Thyroid gland (tissue), 4 donors: ENCODE results near the gene SEMA5A. TPM values are rescaled to one million over a fixed set of nuclear protein-coding genes. Genes with fewer than 3 reads are reported as not detected.

ENCODE experiments used
- DNase-seq, 2 donors: peaks; one replicate each; pipeline ENCODE4 v3.0.0-alpha.2; 2019
- H3K27ac ChIP-seq, 3 donors: fragments of 200-600 bp; sonication (generic); 1 replicate in 2 of 3; 2 replicates in 1 of 3; pipeline ENCODE4 v1.5.1; 2016 to 2019; ENCODE audit warnings: mild to moderate bottlenecking in 1 of 3, moderate library complexity in 1 of 3
- H3K27me3 ChIP-seq: fragments of 200-600 bp; sonication (generic); one replicate; pipeline ENCODE4 v1.5.1; 2019
- H3K36me3 ChIP-seq, 2 donors: fragments of 200-600 bp; sonication (generic); one replicate each; pipeline ENCODE4 v1.5.1; 2016 to 2019
- H3K4me1 ChIP-seq, 2 donors: fragments of 200-600 bp; sonication (generic); one replicate each; pipeline ENCODE4 v1.5.1; 2017 to 2019
- H3K4me3 ChIP-seq, 3 donors: fragments of 200-600 bp; sonication (generic); replicated peaks in 1 of 3; 1 replicate in 2 of 3; 2 replicates in 1 of 3; pipeline ENCODE4 v1.5.1; 2016; ENCODE audit warnings: mild to moderate bottlenecking in 1 of 3
- H3K9me3 ChIP-seq: fragments of 200-600 bp; sonication (generic); one replicate; pipeline ENCODE4 v1.5.1; 2017
- POLR2A ChIP-seq, 2 donors: fragments of 450-650 bp; IDR thresholded peaks; one replicate each; pipeline ENCODE4 v1.6.1; 2017; ENCODE audit warnings: antibody characterized with exemption in 2 of 2, mild to moderate bottlenecking in 2 of 2, moderate library complexity in 1 of 2
- WGBS, 2 donors: methylation state at CpG; one replicate each; pipeline ENCODE4 v1.1.5; 2017; 5-methylcytosine and 5-hydroxymethylcytosine counted together
- intact Hi-C: fragments of 100-400 bp; cut with DNase I; formaldehyde crosslinking; loops from one replicate; pipeline ENCODE4 v1.15.1; 2023
- total RNA-seq, 4 donors: library from RNA; depleted of rRNA; stranded (reverse); fragments of >200 nt; gene quantifications; one replicate each; pipeline ENCODE4 v1.2.3, GENCODE V29; 2016
- TF ChIP-seq, protein P1 (sequence below), 6 experiments: fragments of 200-600 bp in 3 of 6; fragments of 450-650 bp in 3 of 6; sonication (generic) in 3 of 6; IDR thresholded peaks; one replicate each; pipeline ENCODE4 v1.5.1; 2016 to 2019; ENCODE audit warnings: antibody characterized with exemption in 6 of 6, mild to moderate bottlenecking in 2 of 6, inconsistent platforms in 1 of 6, moderate library complexity in 1 of 6

Gene SEMA5A
- total RNA-seq, 4 donors from 2014 or later = 1.8 to 8.4 (median 3.8) TPM

DNA sequence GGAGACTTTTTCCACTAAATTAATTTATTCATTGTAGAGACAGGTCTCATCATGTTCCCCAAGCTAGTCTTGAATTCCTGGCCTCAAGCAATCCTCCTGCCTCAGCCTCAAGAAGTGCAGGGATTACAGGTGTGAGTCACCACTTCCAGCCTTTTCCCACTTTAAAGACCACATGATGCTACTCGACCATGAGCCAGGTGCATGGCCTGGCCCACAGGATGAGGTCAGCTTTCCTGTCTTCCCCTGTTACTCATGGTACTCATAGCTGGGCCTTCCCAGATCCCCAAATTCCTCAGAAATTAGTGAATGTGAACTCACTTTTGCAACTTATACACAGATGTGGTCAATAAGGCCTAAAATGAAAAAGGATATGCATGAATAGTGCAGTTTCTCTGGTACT, 395.9 kb downstream of the SEMA5A start:
- Histone ChIP-seq H3K27me3 (no peaks in the 10 kb centered on the region), H3K9me3 (no peaks in the 10 kb centered on the region), H3K27ac (no peak overlapping the region), H3K4me3 (no peak overlapping the region), H3K4me1 (no peaks in the 10 kb centered on the region), H3K36me3 (no peaks in the 10 kb centered on the region)
- TF ChIP-seq, protein P1, sequence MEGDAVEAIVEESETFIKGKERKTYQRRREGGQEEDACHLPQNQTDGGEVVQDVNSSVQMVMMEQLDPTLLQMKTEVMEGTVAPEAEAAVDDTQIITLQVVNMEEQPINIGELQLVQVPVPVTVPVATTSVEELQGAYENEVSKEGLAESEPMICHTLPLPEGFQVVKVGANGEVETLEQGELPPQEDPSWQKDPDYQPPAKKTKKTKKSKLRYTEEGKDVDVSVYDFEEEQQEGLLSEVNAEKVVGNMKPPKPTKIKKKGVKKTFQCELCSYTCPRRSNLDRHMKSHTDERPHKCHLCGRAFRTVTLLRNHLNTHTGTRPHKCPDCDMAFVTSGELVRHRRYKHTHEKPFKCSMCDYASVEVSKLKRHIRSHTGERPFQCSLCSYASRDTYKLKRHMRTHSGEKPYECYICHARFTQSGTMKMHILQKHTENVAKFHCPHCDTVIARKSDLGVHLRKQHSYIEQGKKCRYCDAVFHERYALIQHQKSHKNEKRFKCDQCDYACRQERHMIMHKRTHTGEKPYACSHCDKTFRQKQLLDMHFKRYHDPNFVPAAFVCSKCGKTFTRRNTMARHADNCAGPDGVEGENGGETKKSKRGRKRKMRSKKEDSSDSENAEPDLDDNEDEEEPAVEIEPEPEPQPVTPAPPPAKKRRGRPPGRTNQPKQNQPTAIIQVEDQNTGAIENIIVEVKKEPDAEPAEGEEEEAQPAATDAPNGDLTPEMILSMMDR (IDR thresholded peaks at IDR 0.05) = no peak
- TF ChIP-seq POLR2A (IDR thresholded peaks at IDR 0.05) = no peak
- intact Hi-C loops = no loop called here
- WGBS, 2 donors = 86 to 88% methylated on average over 1 of the region's 1 CpG
- no peak for DNase-seq

DNA sequence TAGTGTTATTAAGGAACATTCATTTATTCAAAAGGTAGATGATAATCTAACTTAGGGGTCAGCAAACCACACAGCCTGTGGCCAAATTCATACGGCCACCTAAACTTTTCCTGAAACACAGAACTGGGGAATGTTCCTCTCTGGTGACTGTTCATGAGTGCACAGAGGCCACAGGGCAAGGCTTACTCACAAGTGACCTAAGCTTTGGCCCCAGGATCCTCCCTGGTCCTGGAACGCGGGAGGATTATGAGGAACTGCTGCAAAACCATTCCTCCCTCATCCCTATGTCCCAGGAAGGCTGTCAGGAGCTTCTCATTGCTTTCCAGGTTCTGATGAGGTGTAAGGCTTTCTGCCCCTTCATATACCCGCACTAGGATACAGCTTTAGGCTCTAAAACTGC, 397.6 kb downstream of the SEMA5A start:
- no peaks in the 10 kb centered on the region for H3K27me3 ChIP-seq
- DNase-seq = no peak
- intact Hi-C loops = no loop called here
- no peaks in the 10 kb centered on the region for H3K36me3 ChIP-seq
- 90 to 94% methylated on average over 4 of the region's 4 CpGs for WGBS, 2 donors
- no peaks in the 10 kb centered on the region for H3K9me3 ChIP-seq
- no peaks in the 10 kb centered on the region for H3K4me1 ChIP-seq
- no peak for TF ChIP-seq POLR2A (IDR thresholded peaks at IDR 0.05)
- TF ChIP-seq, protein P1 (IDR thresholded peaks at IDR 0.05) = no peak
- no peak overlapping the region for H3K4me3 ChIP-seq
- no peak overlapping the region for H3K27ac ChIP-seq

DNA sequence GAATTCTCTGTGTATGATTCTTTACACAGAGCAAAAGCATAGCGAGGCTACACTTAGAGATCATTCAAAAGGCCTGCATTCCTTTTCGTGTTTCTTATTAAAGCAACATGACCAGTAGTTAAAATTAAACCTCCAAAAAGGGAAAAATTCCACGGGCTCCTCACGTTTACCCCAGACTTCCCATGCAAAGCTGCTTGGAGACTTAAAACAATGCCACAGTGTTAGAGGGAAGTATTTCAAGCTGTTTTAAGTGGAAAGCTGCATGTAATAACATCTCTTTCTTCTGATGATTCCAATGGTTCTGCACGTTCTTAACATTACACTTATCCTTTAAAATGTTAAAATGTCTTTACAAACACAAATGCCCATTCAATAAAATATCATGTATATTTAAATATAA, 405.2 kb downstream of the SEMA5A start:
- Histone ChIP-seq H3K4me3 (no peak overlapping the region), H3K27ac (no peak overlapping the region), H3K9me3 (no peaks in the 10 kb centered on the region), H3K27me3 (no peaks in the 10 kb centered on the region), H3K36me3 (no peaks in the 10 kb centered on the region), H3K4me1 (no peaks in the 10 kb centered on the region)
- no peak for TF ChIP-seq POLR2A (IDR thresholded peaks at IDR 0.05)
- no peak for DNase-seq
- 15 to 31% methylated on average over 5 of the region's 5 CpGs for WGBS, 2 donors
- intact Hi-C loops = no loop called here

DNA sequence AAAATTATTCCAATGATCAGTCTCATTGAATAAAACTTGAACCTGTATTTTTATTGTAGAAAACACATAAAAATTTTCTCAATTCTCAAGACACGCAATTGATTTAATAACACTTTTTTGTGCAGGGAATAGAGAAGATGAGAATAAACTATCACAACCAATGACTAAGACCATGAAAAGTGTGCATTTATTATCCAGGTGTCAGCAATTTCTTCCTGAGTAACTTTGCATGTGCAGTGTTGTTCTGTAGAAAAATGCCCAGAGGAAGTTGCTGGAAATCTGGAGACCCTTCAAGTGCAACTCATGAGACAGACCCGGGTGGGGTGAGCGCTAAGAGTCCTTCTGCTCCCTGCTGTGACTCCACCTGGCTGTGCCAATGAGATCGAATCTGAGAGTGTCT, 405.7 kb downstream of the SEMA5A start:
- intact Hi-C loops = no loop called here
- TF ChIP-seq, protein P1 (IDR thresholded peaks at IDR 0.05) = no peak
- TF ChIP-seq POLR2A (IDR thresholded peaks at IDR 0.05) = no peak
- 46 to 53% methylated on average over 4 of the region's 4 CpGs for WGBS, 2 donors

DNA sequence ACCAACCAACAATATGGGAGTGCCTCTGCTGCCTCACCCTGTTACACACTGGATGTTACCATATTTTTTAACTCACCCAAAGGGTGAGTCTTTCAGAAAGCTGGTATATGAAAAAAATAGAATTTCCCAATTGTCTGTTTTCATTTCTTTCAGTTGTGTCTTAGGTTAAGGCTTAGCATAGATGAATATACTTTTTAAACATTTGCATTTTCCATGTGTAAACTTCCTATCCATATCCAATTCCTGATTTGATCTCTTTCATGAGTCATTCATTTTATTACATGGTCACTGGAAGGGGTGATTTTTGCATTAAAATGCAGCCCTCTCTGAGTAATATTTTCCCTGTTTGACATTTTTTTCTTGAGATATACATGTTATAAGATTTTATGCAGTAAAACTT, 406.5 kb downstream of the SEMA5A start:
- intact Hi-C loops = no loop called here
- Histone ChIP-seq H3K27ac (no peak overlapping the region), H3K36me3 (no peaks in the 10 kb centered on the region), H3K4me1 (no peaks in the 10 kb centered on the region), H3K9me3 (no peaks in the 10 kb centered on the region), H3K4me3 (no peak overlapping the region), H3K27me3 (no peaks in the 10 kb centered on the region)
- no peak for DNase-seq
- TF ChIP-seq, protein P1 (IDR thresholded peaks at IDR 0.05) = no peak
- no peak for TF ChIP-seq POLR2A (IDR thresholded peaks at IDR 0.05)

More for the DNA sequence above, 405.7 kb downstream of the SEMA5A start:
- no peak for DNase-seq
- Histone ChIP-seq H3K4me1 (no peaks in the 10 kb centered on the region), H3K9me3 (no peaks in the 10 kb centered on the region), H3K36me3 (no peaks in the 10 kb centered on the region), H3K4me3 (no peak overlapping the region), H3K27ac (no peak overlapping the region), H3K27me3 (no peaks in the 10 kb centered on the region)

DNA sequence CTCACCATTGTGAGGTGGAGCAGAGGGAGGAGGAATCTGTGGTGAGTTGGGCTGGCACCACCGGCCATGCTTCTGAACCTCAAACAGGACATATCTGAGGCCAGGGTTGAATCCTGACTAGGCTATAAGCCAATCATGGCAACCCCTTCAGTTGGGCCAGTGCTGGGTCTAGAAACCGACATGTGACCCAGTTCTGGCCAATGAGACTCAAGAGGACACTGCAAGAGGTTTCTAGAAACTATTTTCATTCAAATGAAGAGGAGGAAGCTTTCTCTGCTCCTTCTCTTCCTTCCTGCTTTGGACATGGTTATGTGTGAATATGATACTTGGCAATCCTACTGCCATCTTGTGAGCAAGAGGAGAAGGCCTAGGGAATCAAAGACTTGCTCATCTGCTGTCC, 417.7 kb downstream of the SEMA5A start:
- intact Hi-C loops = no loop called here
- 90 to 94% methylated on average over 2 of the region's 2 CpGs for WGBS, 2 donors
- TF ChIP-seq POLR2A (IDR thresholded peaks at IDR 0.05) = no peak
- TF ChIP-seq, protein P1 (IDR thresholded peaks at IDR 0.05) = no peak
- Histone ChIP-seq H3K36me3 (no peaks in the 10 kb centered on the region), H3K4me3 (no peak overlapping the region), H3K9me3 (no peaks in the 10 kb centered on the region), H3K27me3 (no peaks in the 10 kb centered on the region), H3K27ac (no peak overlapping the region), H3K4me1 (no peaks in the 10 kb centered on the region)
- DNase-seq = no peak
